Peyer's patch (tissue), 4 donors: ENCODE data around the gene MYH3. TPM values are rescaled to one million over a fixed set of nuclear protein-coding genes. Genes with fewer than 3 reads are reported as not detected.
A peak's percentile ranks its signal among the peaks of the same experiment; 100 is the strongest.

Experiments
- DNase-seq, 3 donors: peaks; one replicate each; pipeline ENCODE4 v3.0.0-alpha.2; 2017 to 2019
- H3K27ac ChIP-seq, 4 donors: fragments of 200-600 bp; sonication (generic); one replicate each; pipeline ENCODE4 v1.5.1; 2016 to 2019
- H3K27me3 ChIP-seq, 2 donors: fragments of 200-600 bp; sonication (generic); one replicate each; pipeline ENCODE4 v1.5.1; 2019
- H3K36me3 ChIP-seq, 3 donors: fragments of 200-600 bp; sonication (generic); one replicate each; pipeline ENCODE4 v1.5.1; 2016 to 2019
- H3K4me1 ChIP-seq, 4 donors: fragments of 200-600 bp; sonication (generic); one replicate each; pipeline ENCODE4 v1.5.1; 2016 to 2019
- H3K4me3 ChIP-seq, 4 donors: fragments of 200-600 bp; sonication (generic); 1 replicate in 3 of 4; 2 replicates in 1 of 4; pipeline ENCODE4 v1.5.1; 2016 to 2019; ENCODE audit warnings: mild to moderate bottlenecking in 1 of 4
- H3K9me3 ChIP-seq, 4 donors: fragments of 200-600 bp; sonication (generic); one replicate each; pipeline ENCODE4 v1.5.1; 2016 to 2019; ENCODE audit warnings: mild to moderate bottlenecking in 1 of 4
- CTCF ChIP-seq, 6 experiments: fragments of 450-650 bp in 4 of 6; fragments of 200-600 bp in 2 of 6; sonication (generic) in 1 of 6; IDR thresholded peaks; one replicate each; pipeline ENCODE4 v1.5.1; 2017 to 2019; ENCODE audit warnings: antibody characterized with exemption in 6 of 6, mild to moderate bottlenecking in 3 of 6, moderate library complexity in 1 of 6
- POLR2A ChIP-seq, 2 donors: fragments of 450-650 bp; IDR thresholded peaks; one replicate each; pipeline ENCODE4 v1.5.1; 2017; ENCODE audit warnings: antibody characterized with exemption in 2 of 2, mild to moderate bottlenecking in 2 of 2, moderate library complexity in 2 of 2
- total RNA-seq, 4 donors: library from RNA; depleted of rRNA; stranded (reverse); fragments of >200 nt; gene quantifications; one replicate each; pipeline ENCODE4 v1.1.0, GENCODE V29; 2016

MYH3 gene
- total RNA-seq, 4 donors from 2014 or later = 3.7 to 32.2 (median 8.4) TPM

- Histone ChIP-seq H3K4me1 (no peaks in the 10 kb centered on the region), H3K27ac (no peak overlapping the region), H3K9me3 (no peaks in the 10 kb centered on the region), H3K36me3 (peaks cover 0 to 10% (median 0%) of the 10 kb centered on the region in 3 donors), H3K27me3 (no peaks in the 10 kb centered on the region), H3K4me3 (no peak overlapping the region)
- peak in 1 of 3 donors; percentile 47 for DNase-seq
- no peak for TF ChIP-seq CTCF (IDR thresholded peaks at IDR 0.05)
- TF ChIP-seq POLR2A (IDR thresholded peaks at IDR 0.05) = no peak
These were observed 23.2 kb downstream of the MYH3 start for GRCh38 chr17:10633738-10634379.

GRCh38 chr17:10631701-10632100, 25.4 kb downstream of the MYH3 start:
- H3K4me3 ChIP-seq = no peak overlapping the region
- TF ChIP-seq POLR2A (IDR thresholded peaks at IDR 0.05) (no peak), CTCF (IDR thresholded peaks at IDR 0.05) (no peak)
- no peak overlapping the region for H3K27ac ChIP-seq
- no peaks in the 10 kb centered on the region for H3K4me1 ChIP-seq
- no peak for DNase-seq
- no peaks in the 10 kb centered on the region for H3K9me3 ChIP-seq
- H3K36me3 ChIP-seq = peaks cover 0 to 6% (median 0%) of the 10 kb centered on the region in 3 donors
- no peaks in the 10 kb centered on the region for H3K27me3 ChIP-seq

GRCh38 chr17:10631048-10631700, 25.9 kb downstream of the MYH3 start:
- H3K27ac ChIP-seq = no peak overlapping the region
- no peak overlapping the region for H3K4me3 ChIP-seq
- peaks cover 0 to 6% (median 0%) of the 10 kb centered on the region in 3 donors for H3K36me3 ChIP-seq
- no peaks in the 10 kb centered on the region for H3K9me3 ChIP-seq
- TF ChIP-seq POLR2A (IDR thresholded peaks at IDR 0.05) (no peak), CTCF (IDR thresholded peaks at IDR 0.05) (peak in 5 of 6 experiments; percentile 50 to 72 (median 55))
- peak in 1 of 3 donors; percentile 62 for DNase-seq
- H3K27me3 ChIP-seq = no peaks in the 10 kb centered on the region
- no peaks in the 10 kb centered on the region for H3K4me1 ChIP-seq

- H3K9me3 ChIP-seq = no peaks in the 10 kb centered on the region
- H3K27ac ChIP-seq = no peak overlapping the region
These were observed 27.4 kb downstream of the MYH3 start for GRCh38 chr17:10629706-10630105.

GRCh38 chr17:10628756-10629155, 28.4 kb downstream of the MYH3 start:
- DNase-seq = no peak
- TF ChIP-seq POLR2A (IDR thresholded peaks at IDR 0.05) (no peak), CTCF (IDR thresholded peaks at IDR 0.05) (peak in 1 of 6 experiments; percentile 12)
- Histone ChIP-seq H3K9me3 (no peaks in the 10 kb centered on the region), H3K4me1 (no peaks in the 10 kb centered on the region), H3K4me3 (no peak overlapping the region), H3K27ac (no peak overlapping the region), H3K27me3 (no peaks in the 10 kb centered on the region), H3K36me3 (peaks cover 0 to 6% (median 0%) of the 10 kb centered on the region in 3 donors)

More at GRCh38 chr17:10629706-10630105, 27.4 kb downstream of the MYH3 start:
- Histone ChIP-seq H3K4me1 (no peaks in the 10 kb centered on the region), H3K36me3 (peaks cover 0 to 6% (median 0%) of the 10 kb centered on the region in 3 donors), H3K27me3 (no peaks in the 10 kb centered on the region), H3K4me3 (no peak overlapping the region)
- TF ChIP-seq POLR2A (IDR thresholded peaks at IDR 0.05) = no peak
- no peak for TF ChIP-seq CTCF (IDR thresholded peaks at IDR 0.05)
- no peak for DNase-seq
